ENCODE measurements around the gene ATXN7L3. TPM values are rescaled to one million over a fixed set of nuclear protein-coding genes. Genes with fewer than 3 reads are reported as not detected.

Gene ATXN7L3
- total and polyA plus RNA-seq, 9 of the 15 experiments (the other 6 are each of a cell fraction or from before 2014, with no cell fraction given) = 0.62 to 66.1 (median 33.2) TPM

DNA sequence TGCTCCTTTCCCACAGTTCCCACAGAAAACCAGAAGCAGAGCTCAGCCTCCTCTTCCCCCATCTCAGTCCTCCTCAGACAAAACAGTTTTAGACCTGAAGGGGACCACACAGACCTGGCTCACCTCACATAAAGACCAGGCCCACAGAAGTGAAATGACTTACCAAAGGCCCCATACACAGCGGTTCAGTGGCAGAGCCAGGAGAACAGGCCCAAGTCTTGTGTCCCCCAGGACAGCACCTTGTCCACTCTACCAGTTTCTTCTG, 14.5 kb upstream of the ATXN7L3 start:
- peaks cover 37% of the 10 kb centered on the region for H3K79me2 ChIP-seq (ENCODE audit: control insufficient read depth, insufficient read depth, low read length)
- H3K9me1 ChIP-seq (ENCODE audit: control insufficient read depth, insufficient read depth, low read length) = peaks cover 4% of the 10 kb centered on the region
- in situ Hi-C loops (cut with MboI) (loop anchor here (5.0 kb wide), 1 partner anchor 113 kb away; no protein-coding TSS in a partner anchor), intact Hi-C loops (cut with micrococcal nuclease) (no loop called here)
- DNase-seq (ENCODE audit: extremely low read depth in 1 of 4, low spot score in 3 of 4) = no peak
- no peaks in the 10 kb centered on the region for H3K9me3 ChIP-seq (replicated peaks; ENCODE audit: control insufficient read depth, insufficient read depth, low read depth, low read length)
- ChIA-PET POLR2A (interaction anchor here (0.6 to 2.2 kb wide), 13 partner anchors 10 to 179 kb away, joined by 3 to 11 read pairs (median 3); no protein-coding TSS in a partner anchor), CTCF (ENCODE audit: low intra/inter-chr PET ratio) (no interaction called here)
- no peak for ATAC-seq
- no peak overlapping the region for H3K27ac ChIP-seq (ENCODE audit: extremely low read depth, low read depth, low read length)
- whole genome bisulfite sequencing (ENCODE audit: insufficient coverage, low coverage, missing lambda C conversion rate) = 70% methylated on average over 1 of the region's 1 CpG
- no TSS peak for BruUV-seq (replicated peaks)
- no peak overlapping the region for H3K4me2 ChIP-seq (ENCODE audit: insufficient read depth, low read length)
- TF ChIP-seq CC2D1A (IDR thresholded peaks at IDR 0.05) = no peak
- TF ChIP-seq ZKSCAN3 (CRISPR knock-in tag; IDR thresholded peaks at IDR 0.05) = no peak
- no peak for TF ChIP-seq ZNF561 (CRISPR knock-in tag; conservative IDR thresholded peaks at IDR 0.05)
- TF ChIP-seq, protein P1, sequence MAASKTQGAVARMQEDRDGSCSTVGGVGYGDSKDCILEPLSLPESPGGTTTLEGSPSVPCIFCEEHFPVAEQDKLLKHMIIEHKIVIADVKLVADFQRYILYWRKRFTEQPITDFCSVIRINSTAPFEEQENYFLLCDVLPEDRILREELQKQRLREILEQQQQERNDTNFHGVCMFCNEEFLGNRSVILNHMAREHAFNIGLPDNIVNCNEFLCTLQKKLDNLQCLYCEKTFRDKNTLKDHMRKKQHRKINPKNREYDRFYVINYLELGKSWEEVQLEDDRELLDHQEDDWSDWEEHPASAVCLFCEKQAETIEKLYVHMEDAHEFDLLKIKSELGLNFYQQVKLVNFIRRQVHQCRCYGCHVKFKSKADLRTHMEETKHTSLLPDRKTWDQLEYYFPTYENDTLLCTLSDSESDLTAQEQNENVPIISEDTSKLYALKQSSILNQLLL (CRISPR knock-in tag; IDR thresholded peaks at IDR 0.05; ENCODE audit: borderline replicate concordance) = no peak
- no peak for FAIRE-seq
- no peaks in the 10 kb centered on the region for H3K27me3 ChIP-seq (ENCODE audit: control insufficient read depth in 2 of 2, insufficient read depth in 2 of 2, low read length in 2 of 2)
- peaks cover 26 to 49% of the 10 kb centered on the region in 2 experiments for H3K4me1 ChIP-seq (replicated peaks in 1 of 2; ENCODE audit: control insufficient read depth in 2 of 2, insufficient read depth in 2 of 2, low read length in 2 of 2)
- no peak overlapping the region for H2AFZ ChIP-seq (ENCODE audit: low read depth, low read length)
- H3K9ac ChIP-seq (ENCODE audit: insufficient read depth in 1 of 2, low read depth in 2 of 2, low read length in 2 of 2) = no peak overlapping the region
- peaks cover 80% of the 10 kb centered on the region for H3K36me3 ChIP-seq (ENCODE audit: control insufficient read depth, insufficient read depth, low read length)
- no peak overlapping the region for H3K4me3 ChIP-seq
- H4K20me1 ChIP-seq (replicated peaks; ENCODE audit: control insufficient read depth, insufficient read depth, low read length) = peaks cover 12% of the 10 kb centered on the region

All from K562 (cell line).